SK-N-SH (cell line): ENCODE results near the gene DDX19B. TPM values are rescaled to one million over a fixed set of nuclear protein-coding genes. Genes with fewer than 3 reads are reported as not detected.

Experiments
- CTCF ChIA-PET: fragments of 300-600, 350-600 bp; formaldehyde crosslinking; extraction: SDS; loops from one replicate; lab custom pipeline; 2021; lab: Yijun Ruan, JAX
- POLR2A ChIA-PET: fragments of 350-600 bp; sonication (Branson Sonifier 250); formaldehyde crosslinking; extraction: SDS; loops from one replicate; lab custom pipeline; 2020; ENCODE audit warnings: antibody characterized with exemption, inconsistent platforms; lab: Yijun Ruan, JAX
- DNase-seq: peaks from one replicate; pipeline ENCODE4 v3.0.0; 2012
- H2AFZ ChIP-seq: fragments of 200-600 bp; sonication (generic); 2 replicates; pipeline ENCODE4 v1.8.1; 2016; ENCODE audit warnings: antibody characterized with exemption, mild to moderate bottlenecking, low read depth
- H3F3A ChIP-seq: fragments of 200-600 bp; sonication (generic); replicated peaks from 2 replicates; pipeline ENCODE3; 2016; ENCODE audit warnings: antibody characterized with exemption, mild to moderate bottlenecking; ENCODE audit not compliant: insufficient read depth
- H3K27ac ChIP-seq, 2 experiments: fragments of 200-500 bp in 1 of 2; fragments of 200-600 bp in 1 of 2; sonication (Bioruptor generic) in 1 of 2; sonication (generic), shearing (Covaris generic) in 1 of 2; 2 replicates each; pipeline versions ENCODE4 v1.5.1 to v1.6.1; 2014 to 2016; ENCODE audit warnings: low read depth in 2 of 2, inconsistent platforms in 1 of 2, low read length in 1 of 2, mild to moderate bottlenecking in 1 of 2, mixed read lengths in 1 of 2
- H3K27me3 ChIP-seq: fragments of 200-600 bp; sonication (generic), shearing (Covaris generic); 2 replicates; pipeline ENCODE4 v1.6.1; 2016; ENCODE audit warnings: mixed run types; ENCODE audit not compliant: insufficient read depth
- H3K36me3 ChIP-seq, 2 experiments: fragments of 200-500 bp in 1 of 2; fragments of 200-600 bp in 1 of 2; sonication (Bioruptor generic) in 1 of 2; sonication (generic) in 1 of 2; replicated peaks in 1 of 2; 2 replicates each; pipeline versions ENCODE3 to v1.5.1; 2014 to 2016; ENCODE audit warnings: low read length in 1 of 2, mild to moderate bottlenecking in 1 of 2; ENCODE audit not compliant: insufficient read depth in 2 of 2, control insufficient read depth in 1 of 2
- H3K4me1 ChIP-seq, 2 experiments: fragments of 200-500 bp in 1 of 2; fragments of 200-600 bp in 1 of 2; sonication (Bioruptor generic) in 1 of 2; sonication (generic), shearing (Covaris generic) in 1 of 2; 2 replicates each; pipeline versions ENCODE4 v1.5.1 to v1.6.1; 2014 to 2016; ENCODE audit warnings: low read depth in 1 of 2, low read length in 1 of 2, mixed run types in 1 of 2; ENCODE audit not compliant: insufficient read depth in 2 of 2, control insufficient read depth in 1 of 2
- H3K4me2 ChIP-seq: fragments of 200-600 bp; sonication (generic), shearing (Covaris generic); 2 replicates; pipeline ENCODE4 v1.6.1; 2017; ENCODE audit warnings: mixed run types
- H3K4me3 ChIP-seq, 2 experiments: fragments of 200-500 bp in 1 of 2; fragments of 200-600 bp in 1 of 2; sonication (Bioruptor generic) in 1 of 2; sonication (generic), shearing (Covaris generic) in 1 of 2; 2 replicates each; pipeline versions ENCODE4 v1.5.1 to v1.8.1; 2014 to 2016; ENCODE audit warnings: low read depth in 2 of 2, inconsistent platforms in 1 of 2, low read length in 1 of 2, mild to moderate bottlenecking in 1 of 2, mixed read lengths in 1 of 2, moderate library complexity in 1 of 2
- H3K79me2 ChIP-seq: fragments of 200-600 bp; sonication (generic); 2 replicates; pipeline ENCODE4 v1.8.1; 2017; ENCODE audit warnings: mild to moderate bottlenecking; ENCODE audit not compliant: insufficient read depth
- H3K9ac ChIP-seq: fragments of 200-600 bp; sonication (generic); 2 replicates; pipeline ENCODE4 v1.6.1; 2017; ENCODE audit warnings: mixed run types
- H3K9me2 ChIP-seq: fragments of 200-600 bp; sonication (generic); 2 replicates; pipeline ENCODE4 v1.6.1; 2017; ENCODE audit warnings: mixed run types
- H3K9me3 ChIP-seq: fragments of 200-600 bp; sonication (generic); 2 replicates; pipeline ENCODE4 v1.6.1; 2017; ENCODE audit warnings: mixed run types, mild to moderate bottlenecking, moderate library complexity
- H4K20me1 ChIP-seq: fragments of 200-600 bp; sonication (generic); 2 replicates; pipeline ENCODE4 v1.6.1; 2017; ENCODE audit warnings: mild to moderate bottlenecking, mixed run types; ENCODE audit not compliant: insufficient read depth
- FOXM1 ChIP-seq: IDR thresholded peaks from 2 replicates; pipeline ENCODE4 v1.4.0; 2012; ENCODE audit warnings: low read depth, mild to moderate bottlenecking
- RXRA ChIP-seq: IDR thresholded peaks from 2 replicates; pipeline ENCODE4 v1.4.0; 2012; ENCODE audit warnings: low read depth, mild to moderate bottlenecking, borderline replicate concordance
- TAF1 ChIP-seq: IDR thresholded peaks from 2 replicates; pipeline ENCODE4 v1.6.1; 2012; ENCODE audit warnings: low read depth, mild to moderate bottlenecking, low read length, moderate library complexity, borderline replicate concordance
- WGBS: methylation state at CpG from one replicate; pipeline ENCODE4 v1.1.6; 2017; ENCODE audit warnings: low lambda C conversion rate; 5-methylcytosine and 5-hydroxymethylcytosine counted together
- polyA plus RNA-seq, 3 experiments: library from polyadenylated mRNA; depleted of rRNA; stranded (reverse); fragments of >200 nt; gene quantifications; 2 replicates each; pipeline ENCODE4 v1.2.3, GENCODE V29; 2012
- TF ChIP-seq, protein P1 (sequence below): fragments of 150-350 bp; IDR thresholded peaks from 2 replicates; pipeline ENCODE4 v1.6.1; 2017; ENCODE audit warnings: antibody characterized with exemption, low read length, low read depth, borderline replicate concordance
- TF ChIP-seq, protein P2 (sequence below): IDR thresholded peaks from 2 replicates; pipeline ENCODE4 v1.4.0; 2012; ENCODE audit warnings: low read depth, borderline replicate concordance
- TF ChIP-seq, protein P3 (sequence below): fragments of 200-600 bp; sonication (generic); IDR thresholded peaks from 2 replicates; pipeline ENCODE4 v1.6.1; 2017; ENCODE audit warnings: antibody characterized with exemption, mild to moderate bottlenecking, moderate library complexity

Gene DDX19B
- polyA plus RNA-seq, 1 of the 3 experiments (the other 2 are of a cell fraction), result 43.6 TPM

DNA sequence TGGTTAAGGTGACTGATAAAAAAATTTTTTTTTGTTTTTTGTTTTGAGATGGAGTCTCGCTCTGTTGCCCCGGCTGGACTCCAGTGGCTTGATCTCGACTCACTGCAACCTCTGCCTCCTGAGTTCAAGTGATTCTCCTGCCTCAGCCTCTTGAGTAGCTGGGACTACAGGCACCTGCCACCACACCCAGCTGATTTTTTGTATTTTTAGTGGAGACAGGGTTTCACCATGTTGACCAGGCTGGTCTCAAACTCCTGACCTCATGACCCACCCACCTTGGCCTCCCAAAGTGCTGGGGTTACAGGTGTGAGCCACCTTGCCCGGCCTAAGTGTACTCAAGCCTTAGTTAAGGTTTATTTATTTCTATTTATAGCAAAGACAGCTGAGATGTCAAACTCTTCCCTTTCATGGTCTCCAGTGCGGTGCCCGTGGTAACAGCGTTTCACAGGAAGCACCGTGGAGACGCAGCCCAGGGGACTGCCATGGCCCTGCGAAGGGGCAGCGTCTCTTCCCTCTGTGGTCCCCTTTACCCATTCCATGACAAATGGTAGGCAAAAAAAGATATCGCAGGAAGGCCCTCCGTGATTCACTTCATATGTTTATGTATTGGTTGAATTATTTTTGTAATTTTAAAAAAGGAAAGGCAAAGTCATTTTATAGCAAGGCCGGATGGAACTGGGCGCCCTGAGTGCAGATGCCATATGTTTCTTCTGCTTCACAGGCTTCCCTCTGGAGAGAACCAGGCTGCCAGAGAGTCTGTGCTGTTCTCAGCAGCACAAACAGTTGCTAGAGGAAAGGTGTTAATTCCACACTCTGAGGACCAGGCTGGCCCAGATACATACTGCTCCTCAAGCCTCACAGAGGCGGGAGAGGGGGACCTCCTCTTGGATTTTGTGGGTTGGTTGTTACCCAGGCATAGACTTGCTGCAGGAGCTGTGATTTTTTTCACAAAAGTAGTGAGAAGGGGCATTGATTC is 76.9 kb downstream of the DDX19B start:
- H3K27ac ChIP-seq, result peak overlapping the region in 1 of 2 experiments; percentile 23; a peak in 3 of 4 replicates
- H4K20me1 ChIP-seq, result no peaks in the 10 kb centered on the region
- H3K27me3 ChIP-seq, result no peaks in the 10 kb centered on the region
- TF ChIP-seq, protein P1, sequence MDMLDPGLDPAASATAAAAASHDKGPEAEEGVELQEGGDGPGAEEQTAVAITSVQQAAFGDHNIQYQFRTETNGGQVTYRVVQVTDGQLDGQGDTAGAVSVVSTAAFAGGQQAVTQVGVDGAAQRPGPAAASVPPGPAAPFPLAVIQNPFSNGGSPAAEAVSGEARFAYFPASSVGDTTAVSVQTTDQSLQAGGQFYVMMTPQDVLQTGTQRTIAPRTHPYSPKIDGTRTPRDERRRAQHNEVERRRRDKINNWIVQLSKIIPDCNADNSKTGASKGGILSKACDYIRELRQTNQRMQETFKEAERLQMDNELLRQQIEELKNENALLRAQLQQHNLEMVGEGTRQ, result no peak
- H3K9ac ChIP-seq, result no peak overlapping the region
- ChIA-PET POLR2A (interaction anchor here (0.6 to 1.2 kb wide), 2 partner anchors 63 to 78 kb away, joined by 6 to 11 read pairs; no protein-coding TSS in a partner anchor), CTCF (interaction anchor here (0.8 to 1.6 kb wide), 2 partner anchors 14 to 95 kb away, joined by 3 to 8 read pairs; no protein-coding TSS in a partner anchor)
- peaks cover 21 to 44% of the 10 kb centered on the region in 2 experiments for H3K36me3 ChIP-seq
- DNase-seq, result no peak
- 88% methylated on average over 16 of the region's 16 CpGs for WGBS
- peaks cover 32% of the 10 kb centered on the region for H3K79me2 ChIP-seq
- H3K9me2 ChIP-seq, result no peaks in the 10 kb centered on the region
- peaks cover 41% of the 10 kb centered on the region for H3F3A ChIP-seq
- H3K4me1 ChIP-seq, result peaks cover 6 to 8% of the 10 kb centered on the region in 2 experiments; a peak in 2 of 4 replicates
- no peak overlapping the region for H3K4me2 ChIP-seq
- no peak overlapping the region for H2AFZ ChIP-seq
- no peak overlapping the region for H3K4me3 ChIP-seq
- H3K9me3 ChIP-seq, result no peaks in the 10 kb centered on the region

DNA sequence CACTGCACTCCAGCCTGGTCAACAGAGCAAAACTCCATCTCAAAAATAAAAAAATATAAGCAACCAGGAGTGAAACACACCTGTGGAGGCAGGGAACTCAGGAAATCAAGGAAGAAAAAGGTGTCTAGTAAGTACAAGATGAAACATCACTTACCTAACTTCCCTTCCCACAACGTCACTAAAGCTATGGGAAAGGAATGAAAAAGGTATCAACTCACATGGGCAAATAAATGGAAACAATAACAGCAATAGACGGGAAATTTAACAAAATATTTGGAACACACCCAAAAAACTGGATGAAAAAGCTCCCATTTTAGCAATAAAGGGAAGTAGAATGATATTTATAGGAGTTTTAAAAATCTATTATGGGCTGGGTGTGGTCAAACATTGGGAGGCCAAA is 78.8 kb downstream of the DDX19B start:
- no peaks in the 10 kb centered on the region for H3K9me3 ChIP-seq
- CTCF ChIA-PET, result interaction anchor here (1.0 to 1.4 kb wide), 4 partner anchors 9 to 93 kb away, joined by 3 to 5 read pairs (median 4); no protein-coding TSS in a partner anchor
- H3K79me2 ChIP-seq, result peaks cover 32% of the 10 kb centered on the region
- no peak overlapping the region for H3K27ac ChIP-seq
- H3F3A ChIP-seq, result peaks cover 41% of the 10 kb centered on the region
- TF ChIP-seq FOXM1 (no peak), RXRA (no peak), TAF1 (no peak)
- TF ChIP-seq, protein P2, sequence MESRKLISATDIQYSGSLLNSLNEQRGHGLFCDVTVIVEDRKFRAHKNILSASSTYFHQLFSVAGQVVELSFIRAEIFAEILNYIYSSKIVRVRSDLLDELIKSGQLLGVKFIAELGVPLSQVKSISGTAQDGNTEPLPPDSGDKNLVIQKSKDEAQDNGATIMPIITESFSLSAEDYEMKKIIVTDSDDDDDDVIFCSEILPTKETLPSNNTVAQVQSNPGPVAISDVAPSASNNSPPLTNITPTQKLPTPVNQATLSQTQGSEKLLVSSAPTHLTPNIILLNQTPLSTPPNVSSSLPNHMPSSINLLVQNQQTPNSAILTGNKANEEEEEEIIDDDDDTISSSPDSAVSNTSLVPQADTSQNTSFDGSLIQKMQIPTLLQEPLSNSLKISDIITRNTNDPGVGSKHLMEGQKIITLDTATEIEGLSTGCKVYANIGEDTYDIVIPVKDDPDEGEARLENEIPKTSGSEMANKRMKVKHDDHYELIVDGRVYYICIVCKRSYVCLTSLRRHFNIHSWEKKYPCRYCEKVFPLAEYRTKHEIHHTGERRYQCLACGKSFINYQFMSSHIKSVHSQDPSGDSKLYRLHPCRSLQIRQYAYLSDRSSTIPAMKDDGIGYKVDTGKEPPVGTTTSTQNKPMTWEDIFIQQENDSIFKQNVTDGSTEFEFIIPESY, result no peak
- TF ChIP-seq, protein P3, sequence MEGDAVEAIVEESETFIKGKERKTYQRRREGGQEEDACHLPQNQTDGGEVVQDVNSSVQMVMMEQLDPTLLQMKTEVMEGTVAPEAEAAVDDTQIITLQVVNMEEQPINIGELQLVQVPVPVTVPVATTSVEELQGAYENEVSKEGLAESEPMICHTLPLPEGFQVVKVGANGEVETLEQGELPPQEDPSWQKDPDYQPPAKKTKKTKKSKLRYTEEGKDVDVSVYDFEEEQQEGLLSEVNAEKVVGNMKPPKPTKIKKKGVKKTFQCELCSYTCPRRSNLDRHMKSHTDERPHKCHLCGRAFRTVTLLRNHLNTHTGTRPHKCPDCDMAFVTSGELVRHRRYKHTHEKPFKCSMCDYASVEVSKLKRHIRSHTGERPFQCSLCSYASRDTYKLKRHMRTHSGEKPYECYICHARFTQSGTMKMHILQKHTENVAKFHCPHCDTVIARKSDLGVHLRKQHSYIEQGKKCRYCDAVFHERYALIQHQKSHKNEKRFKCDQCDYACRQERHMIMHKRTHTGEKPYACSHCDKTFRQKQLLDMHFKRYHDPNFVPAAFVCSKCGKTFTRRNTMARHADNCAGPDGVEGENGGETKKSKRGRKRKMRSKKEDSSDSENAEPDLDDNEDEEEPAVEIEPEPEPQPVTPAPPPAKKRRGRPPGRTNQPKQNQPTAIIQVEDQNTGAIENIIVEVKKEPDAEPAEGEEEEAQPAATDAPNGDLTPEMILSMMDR, result no peak
- TF ChIP-seq, all 33 proteins: peak for 0
- Histone ChIP-seq H3K9ac (no peak overlapping the region), H3K9me2 (no peaks in the 10 kb centered on the region), H3K4me1 (peaks cover 6 to 8% of the 10 kb centered on the region in 2 experiments; a peak in 2 of 4 replicates), H3K36me3 (peaks cover 13 to 42% of the 10 kb centered on the region in 2 experiments), H3K4me3 (no peak overlapping the region), H3K27me3 (no peaks in the 10 kb centered on the region), H4K20me1 (no peaks in the 10 kb centered on the region), H3K4me2 (no peak overlapping the region), H2AFZ (no peak overlapping the region)
- POLR2A ChIA-PET, result interaction anchor here (0.8 kb wide), 1 partner anchor 93 kb away, joined by 3 read pairs; no protein-coding TSS in a partner anchor
- no peak for DNase-seq
- WGBS, result 97% methylated on average over 2 of the region's 2 CpGs
